Activated CD8-positive, alpha-beta memory T cell treated with anti-CD3 and anti-CD28 coated beads for 1 hour (primary cell): Measurements from ENCODE around the gene NAT8L.

Experiments used
- DNase-seq, 2 donors: peaks; one replicate each; pipeline ENCODE4 v3.0.0-alpha.2; 2020; ENCODE audit warnings: low read depth in 1 of 2; ENCODE audit errors: extremely low read depth in 1 of 2

NAT8L gene

GRCh38 chr4:2073808-2074481, 14.8 kb downstream of the NAT8L start:
- DNase-seq: no peak

GRCh38 chr4:2074588-2074987, 15.5 kb downstream of the NAT8L start:
- DNase-seq: no peak

- DNase-seq: no peak
Observed at GRCh38 chr4:2075171-2075986, 16.3 kb downstream of the NAT8L start.

GRCh38 chr4:2075987-2076907, 17.1 kb downstream of the NAT8L start:
- no peak for DNase-seq

DNA sequence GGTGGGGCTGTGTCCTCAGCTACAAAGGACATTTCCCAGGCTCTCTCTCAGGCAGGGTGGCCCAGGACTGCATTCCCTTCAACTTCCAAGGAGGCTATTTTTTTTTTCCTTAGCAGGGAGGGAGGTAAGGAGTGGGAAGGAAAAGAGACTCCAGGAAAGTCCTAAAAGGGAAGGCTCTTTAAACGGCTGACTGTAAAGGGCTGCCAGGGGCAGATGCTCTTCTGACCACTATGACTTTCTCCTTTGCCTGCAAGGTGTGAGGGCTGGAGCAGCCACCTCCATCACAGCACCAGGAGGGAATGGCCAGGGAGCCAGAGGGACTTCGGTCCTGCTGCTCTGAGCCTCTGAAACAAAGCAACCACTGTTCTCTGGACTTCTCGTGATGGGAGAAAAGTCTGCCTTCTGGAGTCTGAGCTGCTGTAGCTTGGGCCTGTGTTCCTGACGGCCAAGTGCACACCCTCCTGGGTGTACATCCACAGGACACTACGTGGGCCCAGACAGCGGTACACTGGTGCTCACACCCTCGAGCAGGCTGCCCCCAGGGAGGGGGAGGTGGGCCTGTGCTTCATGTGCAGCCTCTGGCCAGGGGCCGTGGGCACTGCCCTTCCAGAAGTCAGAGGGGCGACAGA, 17.9 kb downstream of the NAT8L start:
- no peak for DNase-seq

- no peak for DNase-seq
Observed at GRCh38 chr4:2077537-2078460, 18.7 kb downstream of the NAT8L start.

GRCh38 chr4:2078584-2078983, 19.5 kb downstream of the NAT8L start:
- no peak for DNase-seq

- DNase-seq: no peak
Observed at GRCh38 chr4:2079006-2079405, 19.9 kb downstream of the NAT8L start.

DNA sequence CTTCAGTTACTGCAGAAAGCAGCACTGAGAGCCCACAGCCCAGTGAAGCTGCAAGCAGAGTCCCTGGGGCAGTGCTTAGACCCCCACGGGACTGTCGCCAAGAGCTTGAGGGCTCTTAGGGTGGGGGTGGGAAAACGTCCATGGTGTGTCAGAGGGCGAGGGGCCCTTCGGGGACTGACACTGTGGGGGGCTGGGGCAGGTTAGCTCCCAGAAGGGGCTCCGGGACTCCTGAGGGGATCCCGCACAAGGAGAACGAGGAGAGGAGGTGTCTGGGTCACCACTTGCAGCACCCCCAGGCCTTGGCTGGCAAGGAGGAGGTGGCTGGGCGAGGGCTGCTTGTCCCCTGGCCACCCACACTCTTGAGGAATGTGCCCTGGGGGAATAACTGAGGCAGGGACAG, 20.8 kb downstream of the NAT8L start:
- DNase-seq: no peak

DNA sequence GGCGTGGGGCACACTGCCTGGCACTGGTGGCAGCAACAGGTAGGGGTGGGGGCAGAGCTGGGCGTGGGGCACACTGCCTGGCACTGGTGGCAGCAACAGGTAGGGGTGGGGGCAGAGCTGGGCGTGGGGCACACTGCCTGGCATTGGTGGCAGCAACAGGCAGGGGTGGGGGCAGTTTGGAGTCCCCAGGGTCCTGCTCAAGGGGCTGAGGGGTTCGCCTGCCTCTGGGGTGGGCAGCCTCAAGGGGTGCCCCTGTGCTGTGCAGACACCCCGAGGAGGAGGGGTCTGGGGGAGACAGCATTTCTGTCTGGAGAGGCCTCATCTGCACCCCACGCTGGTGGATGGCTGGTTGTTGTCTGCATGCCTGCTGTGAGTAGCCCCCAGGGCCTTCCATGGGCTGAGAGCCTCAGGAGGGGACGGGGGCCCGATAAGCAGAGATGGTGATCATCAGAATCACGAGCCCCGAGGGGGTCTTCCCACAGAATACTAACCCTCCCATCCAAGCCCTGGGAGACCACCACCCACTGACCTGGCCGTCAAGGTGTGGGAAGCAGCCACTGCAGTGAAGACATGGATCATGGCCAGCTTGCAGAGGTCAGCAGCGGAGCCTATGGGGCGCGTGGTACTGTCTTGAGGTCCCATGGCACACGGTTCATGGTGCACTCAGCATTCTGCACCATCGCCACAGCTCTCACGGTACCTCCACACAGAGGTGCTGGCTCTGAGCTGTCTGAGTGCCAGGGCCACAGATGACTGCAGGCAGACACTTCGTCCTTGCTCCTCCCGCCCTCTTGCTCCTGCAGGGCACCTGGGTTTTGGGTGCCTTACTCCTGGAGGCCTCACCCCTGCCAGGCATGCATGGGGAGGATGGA, 21.5 kb downstream of the NAT8L start:
- no peak for DNase-seq

- DNase-seq: no peak
Observed at GRCh38 chr4:2081540-2081939, 22.4 kb downstream of the NAT8L start.

- DNase-seq: no peak
Observed at GRCh38 chr4:2082118-2082517, 23.0 kb downstream of the NAT8L start.

DNA sequence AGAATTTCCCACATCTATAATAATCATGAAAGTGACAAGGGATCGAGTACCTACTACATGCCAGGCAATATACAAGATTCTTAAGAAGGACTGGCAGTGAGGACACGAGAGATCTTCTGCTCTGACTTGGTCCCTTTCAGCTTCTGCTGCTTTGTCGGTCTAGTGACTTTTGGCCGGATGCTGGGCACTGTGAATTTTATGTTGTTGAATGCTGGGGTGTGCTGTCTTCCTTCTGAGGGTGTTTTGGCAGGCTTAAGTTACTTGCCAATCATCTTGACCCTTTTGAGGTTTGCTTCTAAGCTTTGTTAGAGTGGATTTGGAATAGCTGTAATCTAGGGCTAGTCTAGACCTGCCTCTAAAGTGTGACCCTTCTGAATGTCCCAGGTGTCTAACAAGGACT, 23.5 kb downstream of the NAT8L start:
- no peak for DNase-seq

GRCh38 chr4:2083116-2083825, 24.1 kb downstream of the NAT8L start:
- DNase-seq: no peak

DNA sequence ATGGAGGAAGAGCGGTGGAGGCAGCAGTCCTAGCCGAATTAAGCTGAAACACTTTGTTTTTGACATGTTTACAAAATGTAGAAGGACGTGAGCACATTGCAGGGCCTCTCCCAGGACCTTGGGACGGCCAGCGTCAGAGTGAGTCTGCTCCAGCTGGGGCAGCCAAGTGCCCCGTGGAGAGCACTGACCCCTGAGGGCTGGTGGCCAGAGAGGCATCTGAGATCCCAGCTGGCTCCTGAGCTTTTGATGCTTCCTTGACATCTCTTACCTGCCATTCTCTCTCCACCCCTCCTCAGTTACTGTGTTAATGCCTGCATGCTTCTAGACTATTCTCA, 24.7 kb downstream of the NAT8L start:
- DNase-seq: no peak

- DNase-seq: no peak
Observed at GRCh38 chr4:2084316-2084715, 25.2 kb downstream of the NAT8L start.

- no peak for DNase-seq
Observed at GRCh38 chr4:2085496-2085901, 26.4 kb downstream of the NAT8L start.

- no peak for DNase-seq
Observed at GRCh38 chr4:2087170-2087569, 28.0 kb downstream of the NAT8L start.
